GM12865 (cell line): Measurements from ENCODE around the gene PRR20G.

Experiments
- DNase-seq: peaks from one replicate; pipeline ENCODE4 v3.0.0; 2010; ENCODE audit warnings: low read depth
- H3K4me3 ChIP-seq: 2 replicates; pipeline ENCODE4 v1.5.1; 2011; ENCODE audit warnings: mild to moderate bottlenecking, low read depth, low read length, control low read depth
- CTCF ChIP-seq: IDR thresholded peaks from 2 replicates; pipeline ENCODE4 v1.5.1; 2011; ENCODE audit warnings: low read length, control low read depth, low read depth, inconsistent platforms; ENCODE audit not compliant: insufficient read depth; ENCODE audit errors: missing control alignments

Gene PRR20G

GRCh38 chr3:127254033-127254644 is 33.7 kb downstream of the PRR20G start:
- DNase-seq, result no peak
- no peak overlapping the region for H3K4me3 ChIP-seq
- no peak for TF ChIP-seq CTCF

GRCh38 chr3:127253491-127253890 is 34.4 kb downstream of the PRR20G start:
- no peak for TF ChIP-seq CTCF
- H3K4me3 ChIP-seq, result no peak overlapping the region
- no peak for DNase-seq

DNA sequence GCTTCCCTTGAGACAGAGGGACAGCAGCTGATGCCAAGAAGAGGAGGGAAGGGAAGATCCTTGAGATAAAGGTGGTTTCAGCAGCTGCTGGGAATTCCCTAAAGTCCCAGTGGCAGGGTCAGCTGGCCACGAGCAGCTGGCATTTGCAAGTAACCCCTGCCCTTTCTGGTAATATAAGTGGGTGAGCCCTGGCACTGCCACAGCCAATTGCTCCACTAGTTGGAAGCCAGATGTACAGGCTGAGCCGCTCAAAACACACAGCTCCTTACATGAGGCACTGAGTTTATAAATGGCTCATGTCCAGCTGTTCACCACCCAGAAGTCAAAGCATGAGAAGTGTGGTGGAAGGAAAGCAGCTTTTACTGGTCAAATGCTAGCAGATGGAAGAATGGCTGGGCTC is 35.4 kb downstream of the PRR20G start:
- no peak overlapping the region for H3K4me3 ChIP-seq
- DNase-seq, result no peak
- TF ChIP-seq CTCF, result no peak

GRCh38 chr3:127250032-127250431 is 37.8 kb downstream of the PRR20G start:
- no peak for DNase-seq
- no peak for TF ChIP-seq CTCF
- H3K4me3 ChIP-seq, result no peak overlapping the region

DNA sequence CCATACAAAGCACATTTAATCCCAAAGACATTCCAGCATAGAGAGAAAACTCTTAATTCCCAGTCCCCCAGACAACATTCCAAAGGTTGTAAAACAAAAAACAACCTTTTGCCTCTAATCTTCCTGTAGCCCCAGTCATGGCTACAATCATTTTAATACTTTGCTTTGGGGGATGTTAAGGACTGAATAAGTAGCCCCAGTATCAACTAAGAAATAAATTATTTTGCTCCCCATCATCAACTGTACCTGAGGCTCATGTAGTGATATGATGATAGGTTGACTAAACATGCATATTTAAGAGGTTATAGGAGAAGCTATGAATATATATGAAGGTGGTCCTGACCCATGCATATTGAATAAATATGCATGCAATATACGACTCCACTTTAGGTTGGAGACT is 40.6 kb downstream of the PRR20G start:
- H3K4me3 ChIP-seq, result no peak overlapping the region
- no peak for TF ChIP-seq CTCF
- DNase-seq, result no peak

- no peak for DNase-seq
- TF ChIP-seq CTCF, result no peak
- H3K4me3 ChIP-seq, result no peak overlapping the region
Observed at GRCh38 chr3:127238602-127239001, 49.2 kb downstream of the PRR20G start.

DNA sequence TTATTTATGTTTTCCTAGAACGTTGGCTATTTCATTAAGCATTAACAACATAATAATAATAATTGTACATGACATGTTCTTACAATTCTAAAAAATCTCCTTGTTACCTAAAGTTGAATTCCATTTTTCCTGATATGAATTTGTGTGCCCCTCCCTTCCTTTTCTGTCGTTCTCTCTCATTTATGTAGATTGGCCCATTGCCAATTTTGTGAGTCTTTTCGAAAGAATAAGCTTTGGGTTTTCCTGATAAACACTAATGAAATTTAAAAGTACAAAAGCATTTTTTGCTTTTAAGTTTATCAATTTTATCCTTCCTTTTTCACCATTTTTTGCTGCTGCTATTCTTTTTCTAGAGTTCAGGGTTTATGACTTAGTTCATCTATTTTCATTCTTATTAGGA is 50.0 kb downstream of the PRR20G start:
- no peak for TF ChIP-seq CTCF
- DNase-seq, result no peak
- no peak overlapping the region for H3K4me3 ChIP-seq
